Measurements from ENCODE around the gene KLHL35.

- TF ChIP-seq CTCF (IDR thresholded peaks at IDR 0.05; ENCODE audit: insufficient read depth, low read depth, low read length) (peak; percentile 83), EZH2 (IDR thresholded peaks at IDR 0.05; ENCODE audit: insufficient read depth, low read length) (no peak)
Observed at GRCh38 chr11:75388386-75389275, 44.4 kb downstream of the KLHL35 start.

All from astrocyte (in vitro differentiated cells and primary cell).